Measurements from ENCODE around the gene LMCD1. TPM values are rescaled to one million over a fixed set of nuclear protein-coding genes. Genes with fewer than 3 reads are reported as not detected.

The LMCD1 gene
- total RNA-seq, 2 experiments from 2014 or later = 0.47 TPM; not detected in 1

DNA sequence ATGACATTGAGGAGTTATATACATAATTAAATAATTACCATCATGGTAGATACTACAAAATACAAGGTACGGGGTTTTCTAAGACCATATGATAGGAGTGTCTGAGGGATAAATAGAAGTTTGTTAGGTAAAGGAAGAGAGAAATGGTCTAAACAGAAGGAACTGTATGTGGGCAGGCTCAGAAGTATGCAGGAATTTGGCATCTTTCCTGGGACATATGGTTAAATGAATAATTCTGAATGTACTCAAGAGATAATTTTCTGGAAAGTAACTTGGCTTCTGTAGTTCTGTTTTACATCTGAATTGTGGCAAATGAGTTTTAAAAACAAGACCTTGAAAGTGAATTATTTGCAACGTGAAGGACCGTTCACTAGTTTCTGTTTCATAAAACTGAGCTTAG is 17.5 kb downstream of the LMCD1 start:
- Histone ChIP-seq H3K36me3 (ENCODE audit: insufficient read depth, low read length) (no peaks in the 10 kb centered on the region), H3K9me2 (ENCODE audit: insufficient read depth, low read length) (no peaks in the 10 kb centered on the region), H3K4me2 (ENCODE audit: low read length) (no peak overlapping the region), H3K4me3 (ENCODE audit: low read depth, low read length, poor library complexity, severe bottlenecking) (no peak overlapping the region), H3K27ac (ENCODE audit: low read depth, low read length, poor library complexity, severe bottlenecking) (no peak overlapping the region), H2AFZ (ENCODE audit: low read length) (no peak overlapping the region), H3K79me2 (ENCODE audit: insufficient read depth, low read depth, low read length) (no peaks in the 10 kb centered on the region), H3K9me3 (ENCODE audit: low read length) (no peaks in the 10 kb centered on the region), H3K4me1 (ENCODE audit: insufficient read depth, low read length, poor library complexity, severe bottlenecking) (no peaks in the 10 kb centered on the region), H4K20me1 (ENCODE audit: insufficient read depth, low read length) (no peaks in the 10 kb centered on the region)
- DNase-seq (ENCODE audit: low spot score) = no peak
- CTCF ChIA-PET (ENCODE audit: unreplicated experiment) = no interaction called here
- BruUV-seq (replicated peaks) = no TSS peak
- POLR2A ChIA-PET = no interaction called here
- TF ChIP-seq, protein P1, sequence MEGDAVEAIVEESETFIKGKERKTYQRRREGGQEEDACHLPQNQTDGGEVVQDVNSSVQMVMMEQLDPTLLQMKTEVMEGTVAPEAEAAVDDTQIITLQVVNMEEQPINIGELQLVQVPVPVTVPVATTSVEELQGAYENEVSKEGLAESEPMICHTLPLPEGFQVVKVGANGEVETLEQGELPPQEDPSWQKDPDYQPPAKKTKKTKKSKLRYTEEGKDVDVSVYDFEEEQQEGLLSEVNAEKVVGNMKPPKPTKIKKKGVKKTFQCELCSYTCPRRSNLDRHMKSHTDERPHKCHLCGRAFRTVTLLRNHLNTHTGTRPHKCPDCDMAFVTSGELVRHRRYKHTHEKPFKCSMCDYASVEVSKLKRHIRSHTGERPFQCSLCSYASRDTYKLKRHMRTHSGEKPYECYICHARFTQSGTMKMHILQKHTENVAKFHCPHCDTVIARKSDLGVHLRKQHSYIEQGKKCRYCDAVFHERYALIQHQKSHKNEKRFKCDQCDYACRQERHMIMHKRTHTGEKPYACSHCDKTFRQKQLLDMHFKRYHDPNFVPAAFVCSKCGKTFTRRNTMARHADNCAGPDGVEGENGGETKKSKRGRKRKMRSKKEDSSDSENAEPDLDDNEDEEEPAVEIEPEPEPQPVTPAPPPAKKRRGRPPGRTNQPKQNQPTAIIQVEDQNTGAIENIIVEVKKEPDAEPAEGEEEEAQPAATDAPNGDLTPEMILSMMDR (conservative IDR thresholded peaks at IDR 0.05; ENCODE audit: low read length) = no peak
- no peak for TF ChIP-seq EZH2phosphoT487 (IDR thresholded peaks at IDR 0.05; ENCODE audit: borderline replicate concordance, low read depth, low read length)
- intact Hi-C loops (cut with micrococcal nuclease; ENCODE audit: unreplicated experiment) = no loop called here

DNA sequence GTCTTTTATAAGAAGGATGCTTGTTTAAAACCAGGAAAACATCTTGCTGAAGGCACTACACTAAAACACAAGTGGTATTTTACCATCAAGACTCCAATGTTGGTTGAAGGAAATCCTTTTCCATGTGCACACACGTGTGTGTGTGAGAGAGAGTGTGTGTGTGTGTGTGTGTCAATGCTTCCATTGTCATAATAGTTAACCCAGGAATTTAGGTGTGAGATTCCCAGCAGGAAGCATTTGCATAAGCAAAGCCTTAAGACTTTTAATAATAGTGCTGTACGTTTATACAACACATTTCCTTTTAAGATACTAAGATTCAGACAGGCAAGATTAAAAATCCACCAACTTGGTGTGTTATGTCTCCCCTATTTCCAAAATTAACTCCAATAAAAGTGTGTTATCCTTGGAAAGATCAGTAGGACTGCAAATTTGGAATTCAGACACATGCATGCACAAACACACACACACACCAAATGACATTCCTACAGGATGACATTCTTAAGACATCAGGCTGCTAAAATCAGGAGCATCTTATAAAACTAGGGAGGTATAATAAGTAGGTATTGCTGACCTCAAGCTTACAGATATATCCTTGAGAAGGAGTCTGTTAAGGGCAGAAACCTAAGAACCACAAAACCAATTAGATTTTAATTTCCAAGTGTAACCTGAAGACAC is 18.3 kb downstream of the LMCD1 start:
- no peaks in the 10 kb centered on the region for H4K20me1 ChIP-seq (ENCODE audit: insufficient read depth, low read length)
- TF ChIP-seq, protein P1 (conservative IDR thresholded peaks at IDR 0.05; ENCODE audit: low read length) = no peak
- no peak for TF ChIP-seq EZH2phosphoT487 (IDR thresholded peaks at IDR 0.05; ENCODE audit: borderline replicate concordance, low read depth, low read length)
- H3K4me3 ChIP-seq (ENCODE audit: low read depth, low read length, poor library complexity, severe bottlenecking) = no peak overlapping the region
- no peaks in the 10 kb centered on the region for H3K36me3 ChIP-seq (ENCODE audit: insufficient read depth, low read length)
- H3K4me2 ChIP-seq (ENCODE audit: low read length) = no peak overlapping the region
- no peaks in the 10 kb centered on the region for H3K9me2 ChIP-seq (ENCODE audit: insufficient read depth, low read length)
- H3K79me2 ChIP-seq (ENCODE audit: insufficient read depth, low read depth, low read length) = no peaks in the 10 kb centered on the region
- no TSS peak for BruUV-seq (replicated peaks)
- no peaks in the 10 kb centered on the region for H3K9me3 ChIP-seq (ENCODE audit: low read length)
- intact Hi-C loops (cut with micrococcal nuclease; ENCODE audit: unreplicated experiment) = no loop called here
- H3K4me1 ChIP-seq (ENCODE audit: insufficient read depth, low read length, poor library complexity, severe bottlenecking) = no peaks in the 10 kb centered on the region
- H2AFZ ChIP-seq (ENCODE audit: low read length) = no peak overlapping the region
- ChIA-PET CTCF (ENCODE audit: unreplicated experiment) (no interaction called here), POLR2A (interaction anchor here (0.7 kb wide), 1 partner anchor 105 kb away, joined by 3 read pairs; no protein-coding TSS in a partner anchor)
- H3K27ac ChIP-seq (ENCODE audit: low read depth, low read length, poor library complexity, severe bottlenecking) = no peak overlapping the region
- DNase-seq (ENCODE audit: low spot score) = no peak

- intact Hi-C loops (cut with micrococcal nuclease; ENCODE audit: unreplicated experiment) = no loop called here
- CTCF ChIA-PET (ENCODE audit: unreplicated experiment) = no interaction called here
- no peaks in the 10 kb centered on the region for H3K4me1 ChIP-seq (ENCODE audit: insufficient read depth, low read length, poor library complexity, severe bottlenecking)
- H3K4me3 ChIP-seq (ENCODE audit: low read depth, low read length, poor library complexity, severe bottlenecking) = no peak overlapping the region
- no TSS peak for BruUV-seq (replicated peaks)
- no peaks in the 10 kb centered on the region for H4K20me1 ChIP-seq (ENCODE audit: insufficient read depth, low read length)
- TF ChIP-seq EZH2phosphoT487 (IDR thresholded peaks at IDR 0.05; ENCODE audit: borderline replicate concordance, low read depth, low read length) = no peak
- TF ChIP-seq, protein P1 (conservative IDR thresholded peaks at IDR 0.05; ENCODE audit: low read length) = no peak
- POLR2A ChIA-PET = interaction anchor here (0.7 kb wide), 1 partner anchor 104 kb away, joined by 3 read pairs; no protein-coding TSS in a partner anchor
- no peaks in the 10 kb centered on the region for H3K79me2 ChIP-seq (ENCODE audit: insufficient read depth, low read depth, low read length)
- no peak overlapping the region for H2AFZ ChIP-seq (ENCODE audit: low read length)
- H3K9me2 ChIP-seq (ENCODE audit: insufficient read depth, low read length) = no peaks in the 10 kb centered on the region
- no peak overlapping the region for H3K27ac ChIP-seq (ENCODE audit: low read depth, low read length, poor library complexity, severe bottlenecking)
- no peak overlapping the region for H3K4me2 ChIP-seq (ENCODE audit: low read length)
- H3K36me3 ChIP-seq (ENCODE audit: insufficient read depth, low read length) = no peaks in the 10 kb centered on the region
- H3K9me3 ChIP-seq (ENCODE audit: low read length) = no peaks in the 10 kb centered on the region
- DNase-seq (ENCODE audit: low spot score) = no peak
These were observed 19.3 kb downstream of the LMCD1 start for GRCh38 chr3:8520816-8521403.
